Measurements from ENCODE around the gene PSD2.
"Not testable (repeated sequence)": the region's sequence is repeated elsewhere in the genome, so short reads cannot be mapped to it uniquely, and the experiment has no call there.

PSD2 gene

GRCh38 chr5:139792218-139792617 lies 3.4 kb upstream of the PSD2 start:
- peaks cover 13% of the 10 kb centered on the region for H3K27me3 ChIP-seq (ENCODE audit: control insufficient read depth, low read length)
- no peaks in the 10 kb centered on the region; the same call in 1 of the 2 replicates for H3F3A ChIP-seq (ENCODE audit: control insufficient read depth, insufficient read depth)
- TF ChIP-seq CTCF (IDR thresholded peaks at IDR 0.05; ENCODE audit: low read depth, low read length, poor library complexity, severe bottlenecking) (no peak), EZH2phosphoT487 (IDR thresholded peaks at IDR 0.05; ENCODE audit: borderline replicate concordance, low read length) (no peak)
- no peaks in the 10 kb centered on the region for H3K9me3 ChIP-seq (ENCODE audit: control insufficient read depth, insufficient read depth, low read length)
- H3K27ac ChIP-seq (ENCODE audit: low read depth, low read length) = no peak overlapping the region
- no peaks in the 10 kb centered on the region for H3K79me2 ChIP-seq (ENCODE audit: control insufficient read depth, low read length)
- no peaks in the 10 kb centered on the region for H3K9me2 ChIP-seq (replicated peaks; ENCODE audit: control insufficient read depth, low read length)
- H3K4me1 ChIP-seq (ENCODE audit: control insufficient read depth, low read length) = peaks cover 4% of the 10 kb centered on the region
- H3K36me3 ChIP-seq (ENCODE audit: control insufficient read depth, low read length) = no peaks in the 10 kb centered on the region
- no peak overlapping the region for H3K4me2 ChIP-seq (ENCODE audit: low read length)
- H4K20me1 ChIP-seq (ENCODE audit: control insufficient read depth, insufficient read depth, low read depth, low read length) = no peaks in the 10 kb centered on the region
- no peak overlapping the region for H3K4me3 ChIP-seq (ENCODE audit: low read length)

GRCh38 chr5:139792655-139793054 lies 3.0 kb upstream of the PSD2 start:
- H3K79me2 ChIP-seq (ENCODE audit: control insufficient read depth, low read length); H3F3A ChIP-seq (ENCODE audit: control insufficient read depth, insufficient read depth); H3K9me2 ChIP-seq (replicated peaks; ENCODE audit: control insufficient read depth, low read length); H3K9me3 ChIP-seq (ENCODE audit: control insufficient read depth, insufficient read depth, low read length); H4K20me1 ChIP-seq (ENCODE audit: control insufficient read depth, insufficient read depth, low read depth, low read length); H3K27ac ChIP-seq (ENCODE audit: low read depth, low read length); H3K4me2 ChIP-seq (ENCODE audit: low read length); H3K36me3 ChIP-seq (ENCODE audit: control insufficient read depth, low read length); H3K4me3 ChIP-seq (ENCODE audit: low read length); H3K4me1 ChIP-seq (ENCODE audit: control insufficient read depth, low read length): not testable (repeated sequence)
- peaks cover 13% of the 10 kb centered on the region for H3K27me3 ChIP-seq (ENCODE audit: control insufficient read depth, low read length)

GRCh38 chr5:139794067-139794846 lies 1.4 kb upstream of the PSD2 start:
- Histone ChIP-seq H4K20me1 (ENCODE audit: control insufficient read depth, insufficient read depth, low read depth, low read length) (no peaks in the 10 kb centered on the region), H3K27me3 (ENCODE audit: control insufficient read depth, low read length) (peaks cover 27% of the 10 kb centered on the region), H3K4me1 (ENCODE audit: control insufficient read depth, low read length) (no peaks in the 10 kb centered on the region), H3F3A (ENCODE audit: control insufficient read depth, insufficient read depth) (no peaks in the 10 kb centered on the region; the same call in 1 of the 2 replicates), H3K9me3 (ENCODE audit: control insufficient read depth, insufficient read depth, low read length) (no peaks in the 10 kb centered on the region), H3K4me2 (ENCODE audit: low read length) (no peak overlapping the region), H3K9me2 (replicated peaks; ENCODE audit: control insufficient read depth, low read length) (no peaks in the 10 kb centered on the region), H3K27ac (ENCODE audit: low read depth, low read length) (no peak overlapping the region), H3K4me3 (ENCODE audit: low read length) (no peak overlapping the region), H3K79me2 (ENCODE audit: control insufficient read depth, low read length) (no peaks in the 10 kb centered on the region), H3K36me3 (ENCODE audit: control insufficient read depth, low read length) (no peaks in the 10 kb centered on the region)
- no peak for TF ChIP-seq EZH2phosphoT487 (IDR thresholded peaks at IDR 0.05; ENCODE audit: borderline replicate concordance, low read length)
- TF ChIP-seq CTCF (IDR thresholded peaks at IDR 0.05; ENCODE audit: low read depth, low read length, poor library complexity, severe bottlenecking) = no peak

GRCh38 chr5:139796061-139796806 lies 626 bp downstream of the PSD2 start:
- H3K4me2 ChIP-seq (ENCODE audit: low read length) = no peak overlapping the region
- H3K4me3 ChIP-seq (ENCODE audit: low read length) = no peak overlapping the region

More at GRCh38 chr5:139796061-139796806, 626 bp downstream of the PSD2 start:
- H3K27me3 ChIP-seq (ENCODE audit: control insufficient read depth, low read length) = peaks cover 27% of the 10 kb centered on the region
- TF ChIP-seq EZH2phosphoT487 (IDR thresholded peaks at IDR 0.05; ENCODE audit: borderline replicate concordance, low read length) = no peak
- no peak for TF ChIP-seq CTCF (IDR thresholded peaks at IDR 0.05; ENCODE audit: low read depth, low read length, poor library complexity, severe bottlenecking)
- no peak overlapping the region for H3K27ac ChIP-seq (ENCODE audit: low read depth, low read length)
- no peaks in the 10 kb centered on the region for H3K9me3 ChIP-seq (ENCODE audit: control insufficient read depth, insufficient read depth, low read length)
- H4K20me1 ChIP-seq (ENCODE audit: control insufficient read depth, insufficient read depth, low read depth, low read length) = no peaks in the 10 kb centered on the region
- no peaks in the 10 kb centered on the region; the same call in 1 of the 2 replicates for H3F3A ChIP-seq (ENCODE audit: control insufficient read depth, insufficient read depth)
- no peaks in the 10 kb centered on the region for H3K4me1 ChIP-seq (ENCODE audit: control insufficient read depth, low read length)
- H3K79me2 ChIP-seq (ENCODE audit: control insufficient read depth, low read length) = no peaks in the 10 kb centered on the region
- H3K36me3 ChIP-seq (ENCODE audit: control insufficient read depth, low read length) = no peaks in the 10 kb centered on the region
- H3K9me2 ChIP-seq (replicated peaks; ENCODE audit: control insufficient read depth, low read length) = no peaks in the 10 kb centered on the region
